H1 (cell line): Measurements from ENCODE around the gene GPR155. TPM values are rescaled to one million over a fixed set of nuclear protein-coding genes. Genes with fewer than 3 reads are reported as not detected.

Experiments used
- CTCF ChIA-PET: fragments of 300-600 bp; sonication (Branson Sonifier 250); formaldehyde crosslinking; loops from one replicate; lab custom pipeline; 2021; ENCODE audit not compliant: partially characterized antibody; lab: Charles Lee
- POLR2A ChIA-PET: fragments of 300-600 bp; sonication (Branson Sonifier 250); formaldehyde crosslinking; loops from one replicate; lab custom pipeline; 2021; ENCODE audit warnings: inconsistent platforms; ENCODE audit not compliant: partially characterized antibody; lab: Charles Lee
- DNase-seq, 2 experiments: peaks; one replicate each; pipeline versions ENCODE4 v3.0.0 to v3.0.0-alpha.2; 2010 to 2022; ENCODE audit warnings: low spot score in 2 of 2, low read depth in 1 of 2, mixed read lengths in 1 of 2
- FAIRE-seq: peaks from 2 replicates; lab custom pipeline; 2011; peaks lifted over from hg19 to GRCh38; lab: Jason Lieb, UNC
- H2AFZ ChIP-seq: 2 replicates; pipeline ENCODE4 v1.8.1; 2012; ENCODE audit warnings: low read length, inconsistent platforms
- H2AK5ac ChIP-seq: 2 replicates; pipeline ENCODE4 v1.6.1; 2013; ENCODE audit warnings: low read depth, low read length
- H2BK120ac ChIP-seq: replicated peaks from 2 replicates; pipeline ENCODE3; 2013; ENCODE audit warnings: low read depth, low read length, inconsistent platforms
- H2BK12ac ChIP-seq: 2 replicates; pipeline ENCODE4 v1.6.1; 2013; ENCODE audit warnings: low read depth, low read length
- H2BK15ac ChIP-seq: 2 replicates; pipeline ENCODE4 v1.6.1; 2013; ENCODE audit warnings: low read length
- H2BK20ac ChIP-seq: 2 replicates; pipeline ENCODE4 v1.6.1; 2013; ENCODE audit warnings: low read length
- H2BK5ac ChIP-seq: 2 replicates; pipeline ENCODE4 v1.6.1; 2013; ENCODE audit warnings: low read depth, low read length
- H3K14ac ChIP-seq: 2 replicates; pipeline ENCODE4 v1.6.1; 2013; ENCODE audit warnings: inconsistent platforms; ENCODE audit not compliant: insufficient read length
- H3K18ac ChIP-seq: 2 replicates; pipeline ENCODE4 v1.6.1; 2013; ENCODE audit warnings: low read length; ENCODE audit errors: extremely low read depth
- H3K23ac ChIP-seq: 2 replicates; pipeline ENCODE4 v1.6.1; 2013; ENCODE audit warnings: inconsistent platforms; ENCODE audit not compliant: insufficient read length
- H3K23me2 ChIP-seq: 2 replicates; pipeline ENCODE4 v1.6.1; 2013; ENCODE audit warnings: low read depth, low read length
- H3K27ac ChIP-seq: 2 replicates; pipeline ENCODE4 v1.6.1; 2011; ENCODE audit warnings: low read depth, low read length, inconsistent platforms
- H3K27me3 ChIP-seq, 4 experiments: replicated peaks in 1 of 4; 1 replicate in 1 of 4; 2 replicates in 3 of 4; pipeline versions ENCODE4 v1.6.1 to v1.8.1; 2011 to 2013; ENCODE audit warnings: low read length in 3 of 4, mild to moderate bottlenecking in 3 of 4, inconsistent platforms in 2 of 4, mixed read lengths in 2 of 4, moderate library complexity in 1 of 4; ENCODE audit not compliant: control insufficient read depth in 3 of 4, insufficient read depth in 3 of 4; ENCODE audit errors: extremely low read depth in 1 of 4
- H3K36me3 ChIP-seq, 4 experiments: 2 replicates each; pipeline versions ENCODE4 v1.6.1 to v1.8.1; 2011 to 2013; ENCODE audit warnings: mild to moderate bottlenecking in 4 of 4, low read length in 3 of 4, moderate library complexity in 2 of 4, control low read depth in 1 of 4, inconsistent platforms in 1 of 4; ENCODE audit not compliant: insufficient read depth in 4 of 4, control insufficient read depth in 2 of 4
- H3K4ac ChIP-seq: replicated peaks from 2 replicates; pipeline ENCODE3; 2013; ENCODE audit warnings: low read length, low read depth, mixed read lengths, inconsistent platforms; ENCODE audit not compliant: insufficient read length
- H3K4me1 ChIP-seq, 4 experiments: replicated peaks in 1 of 4; 1 replicate in 1 of 4; 2 replicates in 3 of 4; pipeline versions ENCODE4 v1.6.1 to v1.8.1; 2011 to 2013; ENCODE audit warnings: low read length in 3 of 4, inconsistent platforms in 2 of 4, mixed read lengths in 1 of 4; ENCODE audit not compliant: insufficient read depth in 4 of 4, control insufficient read depth in 3 of 4
- H3K4me2 ChIP-seq, 2 experiments: 2 replicates each; pipeline versions ENCODE4 v1.6.1 to v1.8.1; 2011 to 2013; ENCODE audit warnings: low read depth in 2 of 2, low read length in 2 of 2, control low read depth in 1 of 2, inconsistent platforms in 1 of 2, mild to moderate bottlenecking in 1 of 2; ENCODE audit not compliant: insufficient read depth in 1 of 2
- H3K4me3 ChIP-seq, 4 experiments: fragments of 200-600, 300-600 bp in 1 of 4; sonication (generic), shearing (Covaris generic), sonication (Bioruptor Twin) in 1 of 4; 2 replicates each; pipeline versions ENCODE4 v1.5.1 to v1.8.1; 2011 to 2016; ENCODE audit warnings: low read length in 4 of 4, low read depth in 3 of 4, control low read depth in 2 of 4, inconsistent platforms in 2 of 4, mild to moderate bottlenecking in 2 of 4, mixed read lengths in 1 of 4, moderate library complexity in 1 of 4; ENCODE audit not compliant: insufficient read depth in 2 of 4; ENCODE audit errors: extremely low read depth in 1 of 4
- H3K56ac ChIP-seq: replicated peaks from 2 replicates; pipeline ENCODE3; 2013; ENCODE audit warnings: low read depth, mild to moderate bottlenecking, mixed read lengths, low read length, inconsistent platforms; ENCODE audit not compliant: insufficient read length
- H3K79me1 ChIP-seq: 2 replicates; pipeline ENCODE4 v1.6.1; 2013; ENCODE audit warnings: low read depth, low read length, control low read depth
- H3K79me2 ChIP-seq, 2 experiments: 2 replicates each; pipeline versions ENCODE4 v1.6.1 to v1.8.1; 2012 to 2013; ENCODE audit warnings: low read length in 2 of 2, mild to moderate bottlenecking in 2 of 2, inconsistent platforms in 1 of 2; ENCODE audit not compliant: insufficient read depth in 2 of 2, control insufficient read depth in 1 of 2
- H3K9ac ChIP-seq, 4 experiments: replicated peaks in 1 of 4; 1 replicate in 1 of 4; 2 replicates in 3 of 4; pipeline versions ENCODE4 v1.6.1 to v1.8.1; 2011 to 2013; ENCODE audit warnings: low read depth in 3 of 4, low read length in 3 of 4, control low read depth in 2 of 4, mild to moderate bottlenecking in 2 of 4, moderate library complexity in 2 of 4, inconsistent platforms in 1 of 4; ENCODE audit errors: extremely low read depth in 1 of 4
- H3K9me3 ChIP-seq, 2 experiments: 2 replicates each; pipeline versions ENCODE4 v1.6.1 to v1.8.1; 2012 to 2013; ENCODE audit warnings: mild to moderate bottlenecking in 2 of 2, moderate library complexity in 2 of 2, control low read depth in 1 of 2, inconsistent platforms in 1 of 2, low read depth in 1 of 2, low read length in 1 of 2, mixed read lengths in 1 of 2; ENCODE audit not compliant: insufficient read depth in 2 of 2
- H4K20me1 ChIP-seq, 2 experiments: replicated peaks in 1 of 2; 2 replicates each; pipeline versions ENCODE3 to v1.8.1; 2011 to 2013; ENCODE audit warnings: inconsistent platforms in 2 of 2, low read length in 2 of 2, mild to moderate bottlenecking in 1 of 2; ENCODE audit not compliant: insufficient read depth in 2 of 2, control insufficient read depth in 1 of 2
- H4K5ac ChIP-seq: 2 replicates; pipeline ENCODE4 v1.6.1; 2013; ENCODE audit warnings: low read length, low read depth, mixed read lengths, inconsistent platforms; ENCODE audit not compliant: insufficient read length
- H4K8ac ChIP-seq: 2 replicates; pipeline ENCODE4 v1.8.0; 2013; ENCODE audit warnings: mild to moderate bottlenecking, moderate library complexity, low read length, inconsistent platforms; ENCODE audit not compliant: insufficient read depth; ENCODE audit errors: extremely low read depth
- H4K91ac ChIP-seq: replicated peaks from 2 replicates; pipeline ENCODE3; 2013; ENCODE audit warnings: low read length, mixed read lengths, inconsistent platforms; ENCODE audit not compliant: insufficient read length
- BACH1 ChIP-seq: IDR thresholded peaks from 2 replicates; pipeline ENCODE4 v1.6.1; 2012; ENCODE audit warnings: low read length, improper control_type of control experiment
- E2F6 ChIP-seq: IDR thresholded peaks from 2 replicates; pipeline ENCODE4 v1.6.1; 2012; ENCODE audit warnings: inconsistent platforms
- HDAC2 ChIP-seq, 2 experiments: fragments of 300-600 bp in 1 of 2; sonication (generic) in 1 of 2; IDR thresholded peaks; 2 replicates each; pipeline ENCODE4 v1.6.1; 2011 to 2012; ENCODE audit warnings: low read depth in 2 of 2, low read length in 2 of 2, mild to moderate bottlenecking in 2 of 2, moderate library complexity in 2 of 2, borderline replicate concordance in 1 of 2, inconsistent platforms in 1 of 2
- KDM4A ChIP-seq: IDR thresholded peaks from one replicate; pipeline ENCODE4 v1.7.1; 2012; ENCODE audit warnings: low read depth, mild to moderate bottlenecking, moderate library complexity, low read length, inconsistent platforms; ENCODE audit not compliant: severe bottlenecking
- MAX ChIP-seq: IDR thresholded peaks from 2 replicates; pipeline ENCODE4 v1.6.1; 2012; ENCODE audit warnings: inconsistent platforms
- PHF8 ChIP-seq: fragments of 200-600 bp; sonication (generic); conservative IDR thresholded peaks from 2 replicates; pipeline ENCODE4 v1.7.1; 2012; ENCODE audit warnings: low read depth, mild to moderate bottlenecking, inconsistent platforms, low read length, moderate library complexity
- POU5F1 ChIP-seq: IDR thresholded peaks from 2 replicates; pipeline ENCODE4 v1.6.1; 2011; ENCODE audit warnings: low read depth, mild to moderate bottlenecking, low read length, moderate library complexity
- SIX5 ChIP-seq: IDR thresholded peaks from 2 replicates; pipeline ENCODE4 v1.6.1; 2011; ENCODE audit warnings: mild to moderate bottlenecking, low read depth, low read length
- SP4 ChIP-seq: IDR thresholded peaks from 2 replicates; pipeline ENCODE4 v1.6.1; 2012; ENCODE audit warnings: low read length, inconsistent platforms
- WGBS, 2 experiments: shearing (Covaris generic) in 1 of 2; methylation state at CpG; one replicate each; pipeline versions ENCODE4 v1.1.6 to v1.1.7; 2013 to 2015; ENCODE audit warnings: low lambda C conversion rate in 2 of 2, mixed read lengths in 2 of 2, inconsistent platforms in 1 of 2, low coverage in 1 of 2, missing lambda C conversion rate in 1 of 2; ENCODE audit not compliant: insufficient replicate concordance in 2 of 2, insufficient coverage in 1 of 2, insufficient read length in 1 of 2; ENCODE audit errors: extremely low coverage in 1 of 2, missing lambda C conversion rate in 1 of 2; 5-methylcytosine and 5-hydroxymethylcytosine counted together
- long read RNA-seq, 2 experiments: library from RNA in 1 of 2; library from capped mRNA in 1 of 2; stranded (forward); transcript quantifications; one replicate each; pipeline ENCODE4 v2.0.0, GENCODE V29; 2021; ENCODE audit warnings: inconsistent platforms in 1 of 2
- polyA minus RNA-seq, 3 experiments: library from RNA; depleted of rRNA, polyadenylated mRNA; stranded (reverse); fragments of >200 nt; gene quantifications; 1 replicate in 2 of 3; 2 replicates in 1 of 3; pipeline ENCODE4 v1.2.3, GENCODE V29; 2011
- polyA plus RNA-seq, 7 experiments: library from polyadenylated mRNA; depleted of rRNA in 3 of 7; stranded (reverse) in 5 of 7; unstranded in 2 of 7; fragments of >200 nt in 5 of 7; fragments of 200-250 nt in 2 of 7; gene quantifications; 1 replicate in 5 of 7; 2 replicates in 1 of 7; 4 replicates in 1 of 7; pipeline versions ENCODE4 v1.2.1 to v1.2.3, GENCODE V29; 2011 to 2013; ENCODE audit warnings: missing spikeins in 2 of 7, mixed read lengths in 2 of 7
- total RNA-seq: library from RNA; stranded (reverse); fragmentation: NEBNext Ultra II Directional; extraction: Animal tissue kit (Norgen Biotek cat#: 25700); gene quantifications from 2 replicates; pipeline ENCODE4 v1.2.1, GENCODE V29; 2021

The GPR155 gene
- 1.1 and 2.1 TPM in 2 replicates for total RNA-seq
- polyA plus RNA-seq (2011; rRNA removed), result 0.19 and 0.26 TPM in 2 replicates
- polyA plus RNA-seq (2011; cell fraction: cytosol; rRNA removed), result 0.43 TPM
- 1.1 TPM for polyA plus RNA-seq (2011; cell fraction: nucleus; rRNA removed)
- polyA plus RNA-seq (2012, experiment 1 of 2), result 0.37 to 0.74 TPM (median 0.60 TPM) in 4 replicates
- polyA plus RNA-seq (2012, experiment 2 of 2), result 0.07 TPM
- 0.83 TPM for polyA plus RNA-seq (2013, experiment 1 of 2)
- 0.99 TPM for polyA plus RNA-seq (2013, experiment 2 of 2)
- polyA minus RNA-seq (2011; rRNA and poly(A)+ RNA removed), result 3.7 and 5.3 TPM in 2 replicates
- polyA minus RNA-seq (2011; cell fraction: cytosol; rRNA and poly(A)+ RNA removed), result 0.66 TPM
- polyA minus RNA-seq (2011; cell fraction: nucleus; rRNA and poly(A)+ RNA removed), result 3.2 TPM
- long read RNA-seq, experiment 1, partial matches to known transcripts, result 1 of 3 reads
- long read RNA-seq, experiment 1, other reads (novel, unspliced or antisense), result 2 of 3 reads
- long read RNA-seq, experiment 2, partial matches to known transcripts, result 1 of 1 reads
- long read RNA-seq, experiment 2, other reads (novel, unspliced or antisense), result 0 of 1 reads

- ChIA-PET CTCF (interaction anchor here (1.1 to 2.4 kb wide), 5 partner anchors 10 to 440 kb away, joined by 3 to 8 read pairs (median 7); no protein-coding TSS in a partner anchor), POLR2A (interaction anchor here (2.0 kb wide), 1 partner anchor 11 kb away, joined by 6 read pairs; no protein-coding TSS in a partner anchor)
- H3K4me3 ChIP-seq, result peak within 1 kb of the TSS; percentile 56 to 89 (median 63)
- H3K79me1 ChIP-seq, result no peaks in the 10 kb centered on the region
- H3K4me1 ChIP-seq, result no peaks in the 10 kb centered on the region; a peak in 5 of 7 replicates
- peak within 1 kb of the TSS; percentile 99 for H4K8ac ChIP-seq
- no peak within 1 kb of the TSS for H3K56ac ChIP-seq
- H2BK15ac ChIP-seq, result no peak within 1 kb of the TSS
- no peaks in the 10 kb centered on the region for H3K79me2 ChIP-seq
- peak within 1 kb of the TSS; percentile 86; the same call in 1 of the 2 replicates for H3K18ac ChIP-seq
- H2AFZ ChIP-seq, result peak within 1 kb of the TSS; percentile 100
- peak within 1 kb of the TSS; percentile 88 to 99 for H3K4me2 ChIP-seq
- H2BK5ac ChIP-seq, result peak within 1 kb of the TSS; percentile 87; the same call in 1 of the 2 replicates
- peaks cover 11% of the 10 kb centered on the region; the same call in 1 of the 2 replicates for H3K23me2 ChIP-seq
- H4K20me1 ChIP-seq, result no peaks in the 10 kb centered on the region
- H3K9ac ChIP-seq, result peak within 1 kb of the TSS in 2 of 4 experiments; percentile 62 to 82; a peak in 4 of 7 replicates
- no peak within 1 kb of the TSS for H2BK120ac ChIP-seq
- H3K36me3 ChIP-seq, result no peaks in the 10 kb centered on the region
- H4K91ac ChIP-seq, result no peak within 1 kb of the TSS
- H3K4ac ChIP-seq, result no peak within 1 kb of the TSS
- peaks cover 0 to 18% (median 9%) of the 10 kb centered on the region in 4 experiments; a peak in 6 of 7 replicates for H3K27me3 ChIP-seq
- H3K14ac ChIP-seq, result no peak within 1 kb of the TSS
- WGBS, 2 experiments, result 2% methylated on average over 17 of the region's 42 CpGs; no CpG with 5 or more reads in 1 of the 2 experiments
- peak within 1 kb of the TSS; percentile 85 for H4K5ac ChIP-seq
- H2AK5ac ChIP-seq, result no peak within 1 kb of the TSS
- FAIRE-seq (no peak), DNase-seq (no peak)
- H3K23ac ChIP-seq, result no peak within 1 kb of the TSS
- H3K27ac ChIP-seq, result 0 out of 2 replicates have a peak within 1 kb of the TSS, but pooled peaks have one; percentile 78
- no peaks in the 10 kb centered on the region for H3K9me3 ChIP-seq
- no peak within 1 kb of the TSS for H2BK12ac ChIP-seq
- no peak within 1 kb of the TSS for H2BK20ac ChIP-seq
- TF ChIP-seq MAX (peak; percentile 82), SP4 (no peak), KDM4A (peak; percentile 97), POU5F1 (no peak), PHF8 (peak; percentile 36), E2F6 (peak; percentile 70), HDAC2 (IDR thresholded peaks at IDR 0.05; ENCODE audit: borderline replicate concordance in 1 of 2, low read depth in 2 of 2, low read length in 2 of 2) (peak in 1 of 2 experiments; percentile 33; a peak in 1 of 4 replicates), BACH1 (no peak), SIX5 (no peak)
These were observed at the start of gene GPR155 for GRCh38 chr2:174486563-174487107. Gene GPR155, minus strand, starts transcription at chr2:174487029. Its CDS starts 5,073 bp downstream, at chr2:174481956.
